Articular chondrocyte of knee joint (primary cell): ENCODE results near the gene MAP3K8. TPM values are rescaled to one million over a fixed set of nuclear protein-coding genes. Genes with fewer than 3 reads are reported as not detected.

ENCODE experiments used
- total RNA-seq: library from RNA; depleted of rRNA; stranded (reverse); fragments of >200 nt; gene quantifications from 2 replicates; pipeline ENCODE4 v1.2.3, GENCODE V29; 2012

Gene MAP3K8
- total RNA-seq = 28.6 and 38.5 TPM in 2 replicates

DNA sequence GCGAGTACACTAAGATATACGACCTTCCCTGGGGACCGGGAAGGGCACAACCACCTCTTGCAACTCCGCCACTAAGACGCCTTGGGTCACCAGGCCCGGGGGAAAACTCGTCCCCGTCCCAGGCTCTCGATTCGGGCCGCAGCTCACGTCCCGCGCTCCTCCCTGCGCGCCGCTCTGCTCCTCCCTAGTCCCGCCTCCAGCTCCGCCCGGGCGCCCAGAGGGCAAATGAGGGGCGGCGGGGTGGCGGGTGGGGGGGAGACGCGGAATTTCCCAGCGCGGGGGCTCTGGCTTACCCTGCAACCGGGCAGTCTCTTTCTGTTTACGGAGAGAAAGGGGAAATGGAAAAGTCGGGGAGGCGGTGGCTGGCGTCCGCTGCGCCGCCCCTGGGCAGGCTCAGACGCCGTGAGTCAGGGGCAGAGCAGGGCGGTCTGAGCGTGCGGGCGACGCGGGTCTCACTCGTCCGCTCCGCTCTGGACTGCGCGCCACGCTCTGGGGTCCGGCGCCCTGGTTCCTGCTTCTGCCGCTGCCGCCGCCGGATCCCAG, at the start of gene MAP3K8:
Gene MAP3K8 (plus strand): TSS at position 455 of the 543 bp plus-strand sequence. CDS start 4,755 bp downstream, outside the sequence.

Other genes with a start within 250 kb of the MAP3K8 start
- gene MTPAP, start 84.9 kb upstream of the MAP3K8 start, total RNA-seq = 19.5 and 22.6 TPM in 2 replicates
- not detected in 2 replicates for gene LYZL2, start 195.6 kb downstream of the MAP3K8 start, total RNA-seq